ENCODE data around the gene SAA4. TPM values are rescaled to one million over a fixed set of nuclear protein-coding genes. Genes with fewer than 3 reads are reported as not detected.

Gene SAA4
- not detected for total RNA-seq

GRCh38 chr11:18236664-18237356 lies at the start of gene SAA4:
SAA4 (minus strand) TSS chr11:18236802; CDS start chr11:18235926, 876 bp downstream.

GRCh38 chr11:18265949-18266348 lies 29.3 kb upstream of the SAA4 start, which contains the start of gene SAA1:
SAA1 (plus strand) TSS chr11:18266264; CDS start chr11:18266888, 624 bp downstream.

DNA sequence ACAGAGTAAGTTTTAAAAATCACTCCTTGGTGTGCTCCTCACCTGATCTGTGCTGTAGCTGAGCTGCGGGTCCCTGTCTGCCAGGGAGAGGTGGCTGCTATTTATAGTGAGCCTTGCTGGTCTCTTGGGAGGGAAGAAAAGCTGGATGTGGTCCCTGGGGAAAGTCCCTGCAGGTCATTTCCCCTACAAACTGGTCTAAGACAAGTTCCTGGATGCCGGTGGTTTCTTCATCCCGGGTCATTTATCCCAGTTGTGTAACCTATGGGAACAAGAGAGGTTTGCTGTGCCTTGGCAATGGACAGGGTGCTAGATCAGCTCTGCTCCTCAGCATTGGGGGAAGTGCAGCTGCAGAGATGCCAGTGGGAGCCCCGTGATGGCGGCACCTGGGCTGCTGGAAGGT lies 12.0 kb upstream of the SAA4 start, which contains the start of gene SAA2:
SAA2 (minus strand) TSS at position 108 of the 400 bp plus-strand sequence. CDS start 657 bp downstream, outside the sequence.

Small RNA genes lying within 50 kb of the gene (small RNA-seq; reads per million reads assigned to genes)
- gene RNA5SP333 (0 reads per million in 2 donors), gene RNA5SP334 (0 reads per million in 2 donors)

Other genes starting within 250 kb of the SAA4 start
- gene SERGEF, start 223.8 kb downstream of the SAA4 start, total RNA-seq: 10 to 100 TPM; 21.7 to 22.3 TPM
- under 1 TPM; 0.34 to 0.67 TPM for gene TPH1, start 190.5 kb downstream of the SAA4 start, total RNA-seq
- 10 to 100 TPM; 21.7 to 45.3 TPM for gene SAAL1, start 130.7 kb downstream of the SAA4 start, total RNA-seq
- under 1 TPM in 1 of 2 donors, not detected in 1; 0.34 TPM for gene MRGPRX3, start 104.2 kb downstream of the SAA4 start, total RNA-seq
- gene MRGPRX4, start 64.0 kb downstream of the SAA4 start, total RNA-seq: not detected
- gene SAA2, start 11.9 kb upstream of the SAA4 start, total RNA-seq: not detected
- not detected for gene SAA1, start 29.5 kb upstream of the SAA4 start, total RNA-seq
- gene HPS5, start 85.3 kb upstream of the SAA4 start, total RNA-seq: 100 to 1,000 TPM; 109 to 132 TPM
- 100 to 1,000 TPM; 108 to 113 TPM for gene GTF2H1, start 85.8 kb upstream of the SAA4 start, total RNA-seq
- 100 to 1,000 TPM; 641 to 919 TPM for gene LDHA, start 157.8 kb upstream of the SAA4 start, total RNA-seq
- under 1 TPM; 0.33 to 0.34 TPM for gene LDHC, start 175.5 kb upstream of the SAA4 start, total RNA-seq
- gene LDHAL6A, start 219.1 kb upstream of the SAA4 start, total RNA-seq: not detected

All from melanocyte of skin (primary cell).